H1 (cell line): ENCODE measurements around the gene OOSP2. TPM values are rescaled to one million over a fixed set of nuclear protein-coding genes. Genes with fewer than 3 reads are reported as not detected.

ENCODE experiments used
- CBX8 ChIP-seq: fragments of 300-800, 300-1000 bp; sonication (generic); IDR thresholded peaks from 2 replicates; pipeline ENCODE4 v1.7.1; 2016; ENCODE audit warnings: low read depth, low read length, borderline replicate concordance
- EP300 ChIP-seq, 2 experiments: IDR thresholded peaks; 1 replicate in 1 of 2; 2 replicates in 1 of 2; pipeline ENCODE4 v1.6.1; 2011 to 2012; ENCODE audit warnings: low read depth in 2 of 2, low read length in 2 of 2, mild to moderate bottlenecking in 2 of 2, borderline replicate concordance in 1 of 2, inconsistent platforms in 1 of 2, moderate library complexity in 1 of 2
- HDAC2 ChIP-seq, 2 experiments: fragments of 300-600 bp in 1 of 2; sonication (generic) in 1 of 2; IDR thresholded peaks; 2 replicates each; pipeline ENCODE4 v1.6.1; 2011 to 2012; ENCODE audit warnings: low read depth in 2 of 2, low read length in 2 of 2, mild to moderate bottlenecking in 2 of 2, moderate library complexity in 2 of 2, borderline replicate concordance in 1 of 2, inconsistent platforms in 1 of 2
- RXRA ChIP-seq: IDR thresholded peaks from 2 replicates; pipeline ENCODE4 v1.6.1; 2011; ENCODE audit warnings: low read depth, mild to moderate bottlenecking, low read length, moderate library complexity; ENCODE audit not compliant: insufficient read depth
- TAF7 ChIP-seq: optimal IDR thresholded peaks from 2 replicates; pipeline ENCODE3; 2011; ENCODE audit warnings: low read depth, mild to moderate bottlenecking, inconsistent platforms, low read length, moderate library complexity, borderline replicate concordance
- polyA plus RNA-seq, 7 experiments: library from polyadenylated mRNA; depleted of rRNA in 3 of 7; stranded (reverse) in 5 of 7; unstranded in 2 of 7; fragments of >200 nt in 5 of 7; fragments of 200-250 nt in 2 of 7; gene quantifications; 1 replicate in 5 of 7; 2 replicates in 1 of 7; 4 replicates in 1 of 7; pipeline versions ENCODE4 v1.2.1 to v1.2.3, GENCODE V29; 2011 to 2013; ENCODE audit warnings: missing spikeins in 2 of 7, mixed read lengths in 2 of 7
- total RNA-seq: library from RNA; stranded (reverse); fragmentation: NEBNext Ultra II Directional; extraction: Animal tissue kit (Norgen Biotek cat#: 25700); gene quantifications from 2 replicates; pipeline ENCODE4 v1.2.1, GENCODE V29; 2021

Gene OOSP2
- total and polyA plus RNA-seq, 2 of the 8 experiments (the other 6 are each of a cell fraction or from before 2014, with no cell fraction given): not detected

- no peak for TF ChIP-seq EP300 (IDR thresholded peaks at IDR 0.05; ENCODE audit: borderline replicate concordance in 1 of 2, low read depth in 2 of 2, low read length in 2 of 2)
- no peak for TF ChIP-seq RXRA
- no peak for TF ChIP-seq TAF7
- no peak for TF ChIP-seq CBX8
- TF ChIP-seq HDAC2 (IDR thresholded peaks at IDR 0.05; ENCODE audit: borderline replicate concordance in 1 of 2, low read depth in 2 of 2, low read length in 2 of 2): no peak
Measured at GRCh38 chr11:60077981-60078380, 37.8 kb downstream of the OOSP2 start (continued).
